ENCODE data around the gene GRM1. TPM values are rescaled to one million over a fixed set of nuclear protein-coding genes. Genes with fewer than 3 reads are reported as not detected.
"Not testable (repeated sequence)": the region's sequence is repeated elsewhere in the genome, so short reads cannot be mapped to it uniquely, and the experiment has no call there.

GRM1 gene
- total RNA-seq, 1 donor from 2014 or later, result not detected

GRCh38 chr6:146271163-146271562 is 242.3 kb downstream of the GRM1 start:
- intact Hi-C loops (cut with micrococcal nuclease); H3K27ac Mint-ChIP-seq; H3K36me3 Mint-ChIP-seq (ENCODE audit: low read depth): not testable (repeated sequence)

GRCh38 chr6:146273490-146273889 is 244.6 kb downstream of the GRM1 start:
- no peak for DNase-seq (ENCODE audit: low spot score)
- no peaks in the 10 kb centered on the region for H3K36me3 Mint-ChIP-seq (ENCODE audit: low read depth)
- H3K9me3 Mint-ChIP-seq, result no peaks in the 10 kb centered on the region
- peaks cover 2% of the 10 kb centered on the region for H3K27me3 Mint-ChIP-seq (ENCODE audit: insufficient read depth)
- no peaks in the 10 kb centered on the region for H3K4me1 Mint-ChIP-seq (ENCODE audit: low read depth)
- H3K27ac Mint-ChIP-seq, result no peak overlapping the region
- intact Hi-C loops (cut with micrococcal nuclease), result no loop called here
- no peak overlapping the region for H3K4me3 Mint-ChIP-seq

More at GRCh38 chr6:146271163-146271562, 242.3 kb downstream of the GRM1 start:
- H3K27me3 Mint-ChIP-seq (ENCODE audit: insufficient read depth); DNase-seq (ENCODE audit: low spot score); H3K4me1 Mint-ChIP-seq (ENCODE audit: low read depth); H3K4me3 Mint-ChIP-seq; H3K9me3 Mint-ChIP-seq: not testable (repeated sequence)

- Mint-ChIP-seq H3K27ac (no peak overlapping the region), H3K9me3 (no peaks in the 10 kb centered on the region), H3K4me3 (no peak overlapping the region), H3K27me3 (ENCODE audit: insufficient read depth) (no peaks in the 10 kb centered on the region), H3K36me3 (ENCODE audit: low read depth) (no peaks in the 10 kb centered on the region), H3K4me1 (ENCODE audit: low read depth) (no peaks in the 10 kb centered on the region)
- intact Hi-C loops (cut with micrococcal nuclease), result no loop called here
- no peak for DNase-seq (ENCODE audit: low spot score)
Observed at GRCh38 chr6:146277142-146277541, 248.3 kb downstream of the GRM1 start.

GRCh38 chr6:146281651-146282362 is 252.9 kb downstream of the GRM1 start:
- no peaks in the 10 kb centered on the region for H3K36me3 Mint-ChIP-seq (ENCODE audit: low read depth)
- H3K4me3 Mint-ChIP-seq, result no peak overlapping the region
- no peaks in the 10 kb centered on the region for H3K27me3 Mint-ChIP-seq (ENCODE audit: insufficient read depth)
- DNase-seq (ENCODE audit: low spot score), result no peak
- H3K27ac Mint-ChIP-seq, result no peak overlapping the region
- intact Hi-C loops (cut with micrococcal nuclease), result no loop called here
- H3K9me3 Mint-ChIP-seq, result no peaks in the 10 kb centered on the region
- H3K4me1 Mint-ChIP-seq (ENCODE audit: low read depth), result no peaks in the 10 kb centered on the region

GRCh38 chr6:146282837-146283236 is 254.0 kb downstream of the GRM1 start:
- no peaks in the 10 kb centered on the region for H3K36me3 Mint-ChIP-seq (ENCODE audit: low read depth)

GRCh38 chr6:146284311-146284710 is 255.4 kb downstream of the GRM1 start:
- intact Hi-C loops (cut with micrococcal nuclease), result no loop called here
- Mint-ChIP-seq H3K36me3 (ENCODE audit: low read depth) (no peaks in the 10 kb centered on the region), H3K9me3 (no peaks in the 10 kb centered on the region), H3K4me3 (no peak overlapping the region), H3K4me1 (ENCODE audit: low read depth) (no peaks in the 10 kb centered on the region), H3K27ac (no peak overlapping the region), H3K27me3 (ENCODE audit: insufficient read depth) (no peaks in the 10 kb centered on the region)
- no peak for DNase-seq (ENCODE audit: low spot score)

More at GRCh38 chr6:146282837-146283236, 254.0 kb downstream of the GRM1 start:
- DNase-seq (ENCODE audit: low spot score), result no peak
- Mint-ChIP-seq H3K4me1 (ENCODE audit: low read depth) (no peaks in the 10 kb centered on the region), H3K4me3 (no peak overlapping the region), H3K27ac (no peak overlapping the region), H3K27me3 (ENCODE audit: insufficient read depth) (no peaks in the 10 kb centered on the region), H3K9me3 (no peaks in the 10 kb centered on the region)
- intact Hi-C loops (cut with micrococcal nuclease), result no loop called here

- Mint-ChIP-seq H3K4me1 (ENCODE audit: low read depth) (no peaks in the 10 kb centered on the region), H3K27me3 (ENCODE audit: insufficient read depth) (no peaks in the 10 kb centered on the region)
Observed at GRCh38 chr6:146286961-146287360, 258.1 kb downstream of the GRM1 start.

GRCh38 chr6:146287691-146288369 is 259.0 kb downstream of the GRM1 start:
- Mint-ChIP-seq H3K27ac (no peak overlapping the region), H3K36me3 (ENCODE audit: low read depth) (no peaks in the 10 kb centered on the region), H3K27me3 (ENCODE audit: insufficient read depth) (no peaks in the 10 kb centered on the region), H3K4me1 (ENCODE audit: low read depth) (no peaks in the 10 kb centered on the region), H3K4me3 (no peak overlapping the region), H3K9me3 (no peaks in the 10 kb centered on the region)
- DNase-seq (ENCODE audit: low spot score), result no peak
- intact Hi-C loops (cut with micrococcal nuclease), result no loop called here

More at GRCh38 chr6:146286961-146287360, 258.1 kb downstream of the GRM1 start:
- no peak for DNase-seq (ENCODE audit: low spot score)
- H3K27ac Mint-ChIP-seq, result no peak overlapping the region
- H3K9me3 Mint-ChIP-seq, result no peaks in the 10 kb centered on the region
- H3K4me3 Mint-ChIP-seq, result no peak overlapping the region
- no peaks in the 10 kb centered on the region for H3K36me3 Mint-ChIP-seq (ENCODE audit: low read depth)
- intact Hi-C loops (cut with micrococcal nuclease), result no loop called here

GRCh38 chr6:146289816-146290588 is 261.1 kb downstream of the GRM1 start:
- no peaks in the 10 kb centered on the region for H3K4me1 Mint-ChIP-seq (ENCODE audit: low read depth)
- H3K36me3 Mint-ChIP-seq (ENCODE audit: low read depth), result no peaks in the 10 kb centered on the region
- H3K27me3 Mint-ChIP-seq (ENCODE audit: insufficient read depth), result no peaks in the 10 kb centered on the region
- H3K4me3 Mint-ChIP-seq, result no peak overlapping the region
- no peak for DNase-seq (ENCODE audit: low spot score)
- intact Hi-C loops (cut with micrococcal nuclease), result no loop called here
- H3K9me3 Mint-ChIP-seq, result no peaks in the 10 kb centered on the region
- no peak overlapping the region for H3K27ac Mint-ChIP-seq

- no peak overlapping the region for H3K27ac Mint-ChIP-seq
- DNase-seq (ENCODE audit: low spot score), result no peak
- H3K36me3 Mint-ChIP-seq (ENCODE audit: low read depth), result no peaks in the 10 kb centered on the region
- no peaks in the 10 kb centered on the region for H3K9me3 Mint-ChIP-seq
- H3K27me3 Mint-ChIP-seq (ENCODE audit: insufficient read depth), result no peaks in the 10 kb centered on the region
- H3K4me1 Mint-ChIP-seq (ENCODE audit: low read depth), result no peaks in the 10 kb centered on the region
- no peak overlapping the region for H3K4me3 Mint-ChIP-seq
- intact Hi-C loops (cut with micrococcal nuclease), result no loop called here
Observed at GRCh38 chr6:146290589-146290901, 261.7 kb downstream of the GRM1 start.

- intact Hi-C loops (cut with micrococcal nuclease), result no loop called here
- Mint-ChIP-seq H3K4me3 (no peak overlapping the region), H3K27ac (no peak overlapping the region), H3K36me3 (ENCODE audit: low read depth) (no peaks in the 10 kb centered on the region), H3K27me3 (ENCODE audit: insufficient read depth) (no peaks in the 10 kb centered on the region), H3K4me1 (ENCODE audit: low read depth) (no peaks in the 10 kb centered on the region), H3K9me3 (no peaks in the 10 kb centered on the region)
- no peak for DNase-seq (ENCODE audit: low spot score)
Observed at GRCh38 chr6:146292506-146292905, 263.6 kb downstream of the GRM1 start.

GRCh38 chr6:146295695-146296094 is 266.8 kb downstream of the GRM1 start:
- no peaks in the 10 kb centered on the region for H3K27me3 Mint-ChIP-seq (ENCODE audit: insufficient read depth)
- no peaks in the 10 kb centered on the region for H3K4me1 Mint-ChIP-seq (ENCODE audit: low read depth)
- no peak for DNase-seq (ENCODE audit: low spot score)
- H3K27ac Mint-ChIP-seq, result no peak overlapping the region
- no peaks in the 10 kb centered on the region for H3K36me3 Mint-ChIP-seq (ENCODE audit: low read depth)
- H3K9me3 Mint-ChIP-seq, result no peaks in the 10 kb centered on the region
- no peak overlapping the region for H3K4me3 Mint-ChIP-seq
- intact Hi-C loops (cut with micrococcal nuclease), result no loop called here

GRCh38 chr6:146297815-146298214 is 269.0 kb downstream of the GRM1 start:
- Mint-ChIP-seq H3K4me3 (no peak overlapping the region), H3K4me1 (ENCODE audit: low read depth) (no peaks in the 10 kb centered on the region), H3K27me3 (ENCODE audit: insufficient read depth) (no peaks in the 10 kb centered on the region), H3K9me3 (no peaks in the 10 kb centered on the region), H3K27ac (no peak overlapping the region), H3K36me3 (ENCODE audit: low read depth) (no peaks in the 10 kb centered on the region)
- no peak for DNase-seq (ENCODE audit: low spot score)
- intact Hi-C loops (cut with micrococcal nuclease), result no loop called here

All from activated T-helper 1 cell treated with anti-CD3 and anti-CD28 coated beads, Interleukin-12 subunit alpha, Interleukin-12 subunit beta, Interleukin-2, Interleukin-4 antibody, amounts not matched to agents 30 ng/mL and 10 ng/mL and 1 ng/mL, durations not matched to agents 14 hours and 24 hours and 36 hours (primary cell).